ENCODE measurements around the gene HPS5.
"Not testable (repeated sequence)": the region's sequence is repeated elsewhere in the genome, so short reads cannot be mapped to it uniquely, and the experiment has no call there.

Gene HPS5

DNA sequence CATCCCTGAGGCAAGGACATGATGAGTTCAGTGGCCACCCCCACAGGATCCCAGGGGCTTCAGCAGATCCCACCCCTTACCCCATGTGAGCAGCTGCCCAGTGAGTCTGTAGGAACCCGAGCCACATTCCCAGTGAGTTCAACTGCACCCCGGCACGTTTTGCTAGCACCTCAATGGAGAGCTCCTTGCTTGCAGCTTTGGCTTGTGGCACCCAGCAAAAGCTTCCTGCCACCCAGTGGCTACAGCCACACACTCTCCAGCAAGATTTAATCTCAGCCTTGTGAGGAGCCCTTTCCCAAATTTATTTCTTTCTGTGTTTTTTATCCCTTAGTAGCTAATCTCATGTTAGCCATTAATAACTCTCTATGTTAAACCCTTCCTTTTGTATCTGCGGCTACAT, 51.8 kb downstream of the HPS5 start:
- DNase-seq = no peak

DNA sequence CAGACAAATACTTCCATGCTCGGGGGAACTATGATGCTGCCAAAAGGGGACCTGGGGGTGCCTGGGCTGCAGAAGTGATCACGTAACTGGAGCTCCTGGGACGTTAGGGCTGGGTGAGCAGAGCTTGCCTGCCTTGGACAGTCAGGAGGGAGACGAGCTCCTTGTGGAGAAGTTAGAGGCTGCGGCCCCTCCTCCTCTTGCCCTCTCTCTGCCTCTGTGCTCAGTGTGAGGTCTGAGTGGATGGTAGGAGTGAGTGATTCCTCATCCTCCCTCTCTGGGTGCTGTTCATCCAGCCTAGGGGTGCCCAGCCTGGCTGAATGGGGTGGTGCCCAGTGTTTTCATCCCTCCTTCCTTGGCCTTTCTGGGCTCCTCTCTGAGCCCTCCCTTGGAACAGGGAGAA, 52.7 kb downstream of the HPS5 start:
- DNase-seq = not testable (repeated sequence)

DNA sequence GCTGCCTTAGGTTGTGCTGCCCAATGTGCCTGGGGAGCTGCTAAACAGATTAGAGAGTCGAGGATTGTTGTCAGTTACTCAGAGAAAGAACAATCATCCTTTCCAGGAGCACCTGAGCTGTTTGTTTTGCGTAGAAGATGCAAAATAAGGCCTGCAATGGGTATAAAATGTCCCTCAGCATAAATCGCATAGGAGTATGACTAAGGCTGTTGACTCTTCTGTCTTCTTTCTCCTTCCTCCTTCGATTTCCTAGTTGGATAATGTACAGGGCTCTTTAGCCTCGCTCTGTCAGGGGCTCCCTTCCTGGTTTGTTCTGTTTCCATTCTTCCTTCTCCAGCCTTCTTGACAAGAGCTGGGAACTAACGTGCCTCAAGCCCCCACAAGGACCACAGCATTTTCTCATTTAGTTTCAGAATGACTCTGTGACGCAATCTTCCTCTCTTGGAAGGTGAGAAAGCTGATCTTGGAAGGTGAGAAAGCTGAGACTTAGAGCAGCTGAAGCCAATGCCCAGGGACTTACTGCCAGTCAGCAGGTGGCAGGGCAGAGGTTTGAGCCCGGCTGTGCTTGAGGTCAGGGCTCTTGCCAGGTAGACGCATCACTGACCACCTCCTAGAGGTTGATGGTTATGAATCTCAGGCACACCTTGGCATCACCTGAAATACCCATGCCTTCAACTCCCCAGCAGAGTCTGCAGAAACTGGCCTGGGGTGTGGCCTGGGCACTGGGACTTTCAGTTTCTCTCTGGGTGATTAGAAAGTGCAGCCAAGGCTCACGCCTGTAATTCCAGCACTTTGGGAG, 54.4 kb downstream of the HPS5 start:
- not testable (repeated sequence) for DNase-seq

DNA sequence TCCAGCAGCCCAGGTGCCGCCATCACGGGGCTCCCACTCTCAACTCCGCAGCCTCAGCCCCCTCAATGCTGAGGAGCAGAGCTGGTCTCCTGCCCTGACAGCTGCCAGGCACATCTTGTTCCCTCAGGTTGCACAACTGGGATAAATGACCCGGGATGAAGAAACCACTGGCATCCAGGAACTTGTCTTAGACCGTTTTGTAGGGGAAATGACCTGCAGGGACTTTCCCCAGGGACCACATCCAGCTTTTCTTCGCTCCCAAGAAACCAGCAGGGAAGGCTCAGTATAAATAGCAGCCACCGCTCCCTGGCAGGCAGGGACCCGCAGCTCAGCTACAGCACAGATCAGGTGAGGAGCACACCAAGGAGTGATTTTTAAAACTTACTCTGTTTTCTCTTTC, 56.0 kb downstream of the HPS5 start, which contains the start of gene SAA1:
Gene SAA1, plus strand, starts transcription at position 316 of the 400 bp plus-strand sequence. CDS start 624 bp downstream, outside the sequence.
- no peak for DNase-seq

DNA sequence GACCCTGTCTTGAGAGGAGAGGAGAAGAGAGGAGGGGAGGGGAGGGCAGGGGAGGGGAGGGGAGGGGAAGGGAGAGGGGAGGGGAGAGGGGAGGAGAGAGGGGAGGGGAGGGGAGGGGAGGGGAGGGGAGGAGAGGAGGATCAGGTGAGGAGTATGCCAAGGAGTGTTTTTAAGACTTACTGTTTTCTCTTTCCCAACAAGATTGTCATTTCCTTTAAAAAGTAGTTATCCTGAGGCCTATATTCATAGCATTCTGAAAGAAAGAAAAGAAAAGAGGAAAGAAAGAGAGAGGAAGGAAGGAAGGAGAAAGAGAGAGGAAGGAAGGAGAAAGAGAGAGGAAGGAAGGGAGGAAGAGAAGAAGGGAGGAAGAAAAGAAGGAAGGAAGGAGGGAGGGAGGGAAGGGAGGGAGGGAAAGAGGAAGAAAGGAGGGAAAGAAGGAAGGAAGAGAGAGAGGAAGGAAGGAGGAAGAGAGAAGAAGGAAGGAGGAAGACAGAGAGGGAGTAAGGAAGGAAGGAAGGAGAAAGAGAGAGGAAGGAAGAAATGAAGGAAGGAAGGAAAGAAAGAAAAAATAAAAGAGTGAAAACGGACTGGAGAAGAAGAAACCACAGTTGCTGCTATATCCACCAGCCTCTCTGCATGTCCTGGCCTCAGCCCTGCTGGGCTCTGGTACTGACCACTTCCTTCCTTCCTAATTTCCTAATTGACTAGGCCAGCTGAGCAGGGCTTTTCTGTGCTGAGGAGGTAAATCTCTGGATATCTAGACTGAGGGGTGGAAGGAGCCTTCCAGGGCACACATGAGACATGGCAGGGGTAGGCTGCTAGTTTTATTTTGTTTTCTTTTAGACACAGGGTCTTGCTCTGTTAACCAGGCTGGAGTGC, 57.0 kb downstream of the HPS5 start:
- DNase-seq = no peak

DNA sequence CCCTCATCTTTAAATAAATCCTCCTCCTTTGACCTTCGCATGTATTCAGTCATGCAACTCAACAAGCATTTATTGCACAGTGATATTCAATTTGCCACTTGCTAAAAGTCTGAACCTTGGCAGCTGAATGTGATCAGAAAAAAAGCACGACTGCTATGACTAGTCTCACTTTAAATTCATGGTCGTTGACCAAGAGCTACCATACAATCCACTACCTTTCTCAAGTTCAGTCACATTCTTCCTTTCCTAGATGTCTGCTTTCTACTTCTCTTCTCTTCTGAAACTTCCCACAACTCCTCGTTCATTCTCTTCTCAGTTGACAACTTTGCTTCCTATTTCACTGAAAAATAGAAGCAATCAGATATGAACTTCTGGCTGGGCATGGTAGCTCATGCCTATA, 57.9 kb downstream of the HPS5 start:
- DNase-seq = peak in 1 of 5 donors; percentile 17

DNA sequence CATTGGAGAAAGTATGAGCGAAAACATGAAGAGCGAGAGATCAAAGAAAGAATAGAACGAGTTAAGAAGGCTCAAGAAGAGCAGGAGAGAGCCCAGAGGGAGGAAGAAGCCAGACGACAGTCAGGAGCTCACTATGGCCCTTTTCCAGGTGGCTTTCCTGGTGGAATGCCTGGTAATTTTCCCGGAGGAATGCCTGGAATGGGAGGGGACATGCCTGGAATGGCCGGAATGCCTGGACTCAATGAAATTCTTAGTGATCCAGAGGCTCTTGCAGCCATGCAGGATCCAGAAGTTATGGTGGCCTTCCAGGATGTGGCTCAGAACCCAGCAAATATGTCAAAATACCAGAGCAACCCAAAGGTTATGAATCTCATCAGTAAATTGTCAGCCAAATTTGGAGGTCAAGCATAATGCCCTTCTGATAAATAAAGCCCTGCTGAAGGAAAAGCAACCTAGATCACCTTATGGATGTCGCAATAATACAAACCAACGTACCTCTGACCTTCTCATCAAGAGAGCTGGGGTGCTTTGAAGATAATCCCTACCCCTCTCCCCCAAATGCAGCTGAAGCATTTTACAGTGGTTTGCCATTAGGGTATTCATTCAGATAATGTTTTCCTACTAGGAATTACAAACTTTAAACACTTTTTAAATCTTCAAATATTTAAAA, 59.1 kb downstream of the HPS5 start:
- not testable (repeated sequence) for DNase-seq

DNA sequence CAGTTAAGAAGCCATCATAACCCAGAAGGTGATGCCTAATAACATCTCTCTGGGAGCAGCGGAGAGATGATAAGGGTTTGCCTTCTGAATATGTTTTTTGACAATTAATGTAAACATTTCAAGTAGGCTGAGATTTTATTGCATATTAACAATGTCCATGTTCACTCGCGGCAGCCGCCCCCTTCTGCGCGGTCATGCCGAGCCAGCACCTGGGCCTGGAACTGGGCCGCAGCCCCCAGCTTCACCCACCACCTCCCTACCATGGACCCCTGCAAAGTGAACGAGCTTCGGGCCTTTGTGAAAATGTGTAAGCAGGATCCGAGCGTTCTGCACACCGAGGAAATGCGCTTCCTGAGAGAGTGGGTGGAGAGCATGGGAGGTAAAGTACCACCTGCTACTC, 60.2 kb downstream of the HPS5 start:
- no peak for DNase-seq

DNA sequence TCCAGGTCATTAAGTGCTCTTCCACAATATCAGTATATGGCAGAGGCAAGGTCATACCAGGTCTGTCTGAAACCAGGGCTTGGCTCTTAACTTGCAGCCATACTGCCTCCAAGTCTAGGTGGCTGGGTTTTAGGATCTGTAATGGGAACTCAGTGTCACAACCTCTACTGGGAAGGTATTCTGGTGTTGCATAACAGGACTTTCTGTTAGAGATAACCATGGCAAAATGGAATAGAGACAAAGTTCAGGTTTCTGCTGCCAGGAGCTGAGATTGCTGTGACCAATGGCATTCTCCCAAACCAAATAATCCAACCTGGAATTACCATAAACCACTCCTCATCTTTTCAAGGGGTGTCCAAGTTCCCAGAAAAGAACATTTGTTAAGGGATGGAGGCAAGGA, 62.7 kb downstream of the HPS5 start:
- no peak for DNase-seq

DNA sequence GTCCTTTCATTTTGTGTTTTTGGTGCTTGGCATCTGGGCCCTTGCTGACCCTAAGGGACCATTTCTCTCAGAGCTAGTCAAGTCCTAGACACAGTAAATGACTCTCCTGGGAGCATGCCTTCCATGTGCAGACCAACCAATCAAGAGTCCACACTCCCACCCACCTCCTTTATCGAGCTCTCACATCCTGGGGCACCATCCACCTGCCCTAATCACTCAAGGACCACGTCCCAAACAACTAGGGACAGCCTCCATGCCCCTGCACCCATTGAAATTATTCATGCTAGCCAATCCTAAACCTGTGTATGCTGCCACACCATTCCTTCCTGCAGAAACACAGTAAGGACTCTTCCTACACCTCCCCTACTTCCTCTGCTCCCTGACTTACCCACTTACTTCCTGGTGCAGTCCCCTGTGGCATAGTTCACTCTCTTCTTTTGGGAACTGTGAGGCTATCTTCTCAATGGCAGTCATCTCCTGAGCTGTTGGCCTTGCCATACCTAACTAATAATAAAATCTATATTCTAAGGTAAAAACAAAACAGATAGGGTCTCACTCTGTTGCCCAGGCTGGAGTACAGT, 67.1 kb downstream of the HPS5 start:
- no peak for DNase-seq

DNA sequence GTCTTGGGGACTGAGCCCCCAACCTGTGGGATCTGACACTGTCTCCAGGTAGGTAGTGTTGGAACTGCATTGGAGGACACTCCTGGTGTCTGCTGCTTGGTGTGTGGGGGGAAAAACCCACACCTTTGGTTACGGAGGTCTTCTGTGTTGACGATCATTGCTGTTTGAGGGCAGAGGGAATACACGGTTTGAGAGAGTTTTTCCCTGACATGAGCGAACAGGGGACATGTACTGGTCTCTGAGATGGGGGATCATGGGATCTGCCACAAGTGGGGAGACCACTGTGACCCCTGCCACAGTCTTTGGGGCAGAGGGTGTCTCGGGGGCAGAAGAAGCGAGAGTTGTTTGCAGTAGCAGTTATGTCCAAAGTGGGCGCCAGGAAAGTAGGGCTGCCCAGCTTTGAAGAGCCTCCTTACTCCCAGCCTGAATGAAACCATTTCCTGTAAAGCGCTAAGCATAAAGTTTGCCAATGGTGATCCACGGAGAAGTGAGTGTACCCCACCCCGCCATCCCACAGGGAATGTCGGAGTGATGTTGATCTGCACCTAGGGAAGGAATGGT, 68.1 kb downstream of the HPS5 start:
- DNase-seq = no peak

DNA sequence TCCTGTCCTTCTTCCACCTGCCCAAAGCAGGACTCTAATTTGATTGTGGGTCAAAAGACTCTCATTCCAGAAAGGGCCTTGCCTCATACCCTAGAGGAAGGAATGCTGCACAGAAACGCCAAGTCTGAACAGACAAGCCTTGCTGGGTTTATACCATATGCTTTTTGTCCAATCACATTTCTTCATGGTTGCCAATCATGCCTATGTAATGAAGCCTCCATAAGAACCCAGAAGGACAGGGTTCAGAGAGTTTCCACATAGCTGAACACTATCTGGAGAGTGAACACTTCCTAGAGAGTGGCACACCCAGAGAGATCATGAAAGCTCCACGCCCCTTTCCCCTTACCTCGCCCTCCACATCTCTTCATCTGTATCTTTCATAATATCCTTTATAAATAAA, 68.7 kb downstream of the HPS5 start:
- no peak for DNase-seq

DNA sequence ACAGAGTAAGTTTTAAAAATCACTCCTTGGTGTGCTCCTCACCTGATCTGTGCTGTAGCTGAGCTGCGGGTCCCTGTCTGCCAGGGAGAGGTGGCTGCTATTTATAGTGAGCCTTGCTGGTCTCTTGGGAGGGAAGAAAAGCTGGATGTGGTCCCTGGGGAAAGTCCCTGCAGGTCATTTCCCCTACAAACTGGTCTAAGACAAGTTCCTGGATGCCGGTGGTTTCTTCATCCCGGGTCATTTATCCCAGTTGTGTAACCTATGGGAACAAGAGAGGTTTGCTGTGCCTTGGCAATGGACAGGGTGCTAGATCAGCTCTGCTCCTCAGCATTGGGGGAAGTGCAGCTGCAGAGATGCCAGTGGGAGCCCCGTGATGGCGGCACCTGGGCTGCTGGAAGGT, 73.4 kb downstream of the HPS5 start, which contains the start of gene SAA2:
Gene SAA2, minus strand, starts transcription at position 108 of the 400 bp plus-strand sequence. CDS start 657 bp downstream, outside the sequence.
- no peak for DNase-seq

DNA sequence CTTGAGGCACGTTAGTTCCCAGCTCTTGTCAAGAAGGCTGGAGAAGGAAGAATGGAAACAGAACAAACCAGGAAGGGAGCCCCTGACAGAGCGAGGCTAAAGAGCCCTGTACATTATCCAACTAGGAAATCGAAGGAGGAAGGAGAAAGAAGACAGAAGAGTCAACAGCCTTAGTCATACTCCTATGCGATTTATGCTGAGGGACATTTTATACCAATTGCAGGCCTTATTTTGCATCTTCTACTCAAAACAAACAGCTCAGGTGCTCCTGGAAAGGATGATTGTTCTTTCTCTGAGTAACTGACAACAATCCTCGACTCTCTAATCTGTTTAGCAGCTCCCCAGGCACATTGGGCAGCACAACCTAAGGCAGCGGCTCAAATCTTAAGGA, 74.8 kb downstream of the HPS5 start:
- DNase-seq = not testable (repeated sequence)

DNA sequence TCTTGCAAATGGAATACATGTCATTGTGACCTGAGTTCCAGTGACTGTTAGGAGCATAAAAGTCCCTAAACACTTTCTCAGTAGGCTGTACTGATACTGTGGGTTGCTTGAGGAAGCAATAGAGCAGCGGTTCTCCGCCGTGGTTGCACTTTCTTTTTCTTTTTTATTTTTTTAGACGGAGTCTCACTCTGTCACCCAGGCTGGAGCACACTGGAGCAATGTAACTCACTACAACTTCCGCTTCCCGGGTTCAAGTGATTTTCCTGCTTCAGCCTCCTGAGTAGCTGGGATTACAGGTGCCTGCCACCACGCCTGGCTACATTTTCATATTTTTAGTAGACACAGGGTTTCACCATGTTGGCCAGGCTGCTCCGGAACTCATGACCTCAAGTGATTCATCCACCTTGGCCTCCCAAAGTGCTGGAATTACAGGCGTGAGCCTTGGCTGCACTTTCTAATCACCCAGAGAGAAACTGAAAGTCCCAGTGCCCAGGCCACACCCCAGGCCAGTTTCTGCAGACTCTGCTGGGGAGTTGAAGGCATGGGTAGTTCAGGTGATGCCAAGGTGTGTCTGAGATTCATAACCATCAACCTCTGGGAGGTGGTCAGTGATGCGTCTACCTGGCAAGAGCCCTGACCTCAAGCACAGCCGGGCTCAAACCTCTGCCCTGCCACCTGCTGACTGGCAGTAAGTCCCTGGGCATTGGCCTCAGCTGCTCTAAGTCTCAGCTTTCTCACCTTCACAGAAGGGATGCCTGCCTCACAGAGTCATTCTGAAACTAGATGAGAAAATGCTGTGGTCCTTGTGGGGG, 75.4 kb downstream of the HPS5 start:
- DNase-seq = peak in 1 of 5 donors; percentile 73

DNA sequence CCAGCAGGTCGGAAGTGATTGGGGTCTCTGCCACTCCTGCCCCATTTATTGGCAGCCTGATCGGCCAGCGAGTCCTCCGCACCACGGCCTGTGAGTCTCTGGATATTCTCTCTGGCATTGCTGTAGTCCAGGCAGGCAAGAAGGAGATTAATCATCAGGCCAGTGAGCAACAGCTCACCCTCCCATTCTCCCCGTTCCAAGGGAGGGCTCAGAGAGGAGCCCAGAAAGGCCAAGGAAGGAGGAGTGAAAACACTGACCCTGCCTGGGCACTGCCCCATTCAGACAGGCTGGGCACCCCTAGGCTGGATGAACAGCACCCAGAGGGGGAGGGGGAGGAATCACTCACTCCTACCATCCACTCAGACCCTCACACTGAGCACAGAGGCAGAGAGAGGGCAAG, 76.5 kb downstream of the HPS5 start:
- no peak for DNase-seq

DNA sequence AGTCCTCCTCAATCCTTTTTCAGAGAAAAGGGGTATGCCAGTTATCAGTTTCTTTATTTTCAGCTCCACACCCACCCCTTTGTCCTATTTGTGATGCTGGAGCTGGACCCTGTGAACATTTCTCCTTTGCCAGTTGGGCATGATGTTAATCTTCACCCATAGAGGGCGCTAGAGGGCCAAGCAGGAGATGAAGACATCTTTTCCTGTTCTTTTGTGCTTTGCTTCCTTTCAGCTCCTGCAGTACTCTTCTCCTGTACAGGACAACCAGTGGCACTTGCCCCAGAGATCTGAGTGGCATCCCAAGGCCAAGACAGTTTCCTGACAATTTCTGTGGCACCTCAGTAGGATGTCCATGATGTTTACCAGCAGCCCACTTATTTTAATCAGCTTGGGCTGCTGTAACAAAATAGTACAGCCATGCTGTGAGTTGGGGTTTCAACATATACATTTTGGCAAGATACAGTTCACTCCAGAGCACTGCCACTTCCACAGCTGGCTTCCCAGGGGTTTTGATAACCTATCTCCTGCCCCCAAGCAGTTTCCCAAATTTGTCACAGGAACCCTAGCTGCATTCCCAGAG, 78.1 kb downstream of the HPS5 start:
- DNase-seq = peak; percentile 17 to 77 (median 56)

DNA sequence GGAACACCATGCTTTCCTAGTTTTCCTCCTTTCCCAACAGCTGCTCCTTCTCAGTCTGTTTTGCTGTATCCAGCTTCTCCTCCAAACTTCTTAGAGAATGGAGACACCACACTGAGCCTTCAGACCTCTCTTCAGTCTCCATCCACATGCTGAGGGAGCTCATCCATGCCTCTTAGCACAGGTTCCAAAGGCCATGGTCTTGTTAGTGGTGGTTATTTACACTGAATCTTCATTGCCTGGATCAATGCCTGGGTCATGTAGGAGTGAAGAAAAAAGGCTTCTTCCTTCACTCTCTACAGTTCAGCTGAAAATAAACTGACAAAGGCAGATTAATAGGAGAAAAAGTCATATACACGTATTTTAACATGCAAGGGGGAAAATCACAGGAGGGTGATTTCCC, 82.3 kb downstream of the HPS5 start:
- DNase-seq = no peak

DNA sequence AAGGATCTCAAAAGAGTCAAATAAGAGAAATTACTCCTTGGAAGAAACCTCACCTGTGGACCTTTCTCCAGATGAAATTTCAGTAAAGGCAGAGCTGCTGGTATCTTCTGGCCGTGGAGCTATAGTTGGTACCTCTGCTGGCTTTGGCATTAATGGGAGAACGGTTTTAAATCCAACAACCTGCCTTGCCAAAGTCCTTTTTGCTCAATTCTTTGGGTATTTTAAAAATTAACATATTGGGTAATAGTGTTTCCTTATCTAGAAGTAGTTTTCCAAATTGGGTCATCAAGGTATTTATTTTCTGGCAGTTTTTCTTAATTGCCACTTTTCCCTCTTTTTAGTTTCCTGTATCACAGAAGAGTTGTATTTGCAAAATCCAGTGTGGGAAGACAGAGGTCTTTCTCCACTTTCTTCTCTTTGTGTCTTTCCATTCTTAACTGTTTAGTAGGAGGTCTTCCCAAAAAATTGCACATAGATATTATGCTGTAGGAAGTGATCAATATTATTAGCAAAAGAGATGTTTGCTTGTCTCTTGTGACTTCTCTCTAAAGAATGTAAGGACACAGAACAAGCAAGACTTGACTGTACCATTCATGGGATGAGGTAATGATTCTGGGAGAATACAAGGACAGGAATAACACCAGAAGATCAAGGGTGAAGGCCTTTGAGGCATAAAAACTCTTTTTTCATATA, 85.1 kb downstream of the HPS5 start, which contains the start of gene SAA4:
Gene SAA4, minus strand, starts transcription at position 139 of the 693 bp plus-strand sequence. CDS start 876 bp downstream, outside the sequence.
- no peak for DNase-seq
